A549 (cell line): ENCODE results near the gene AMMECR1.

ENCODE experiments used
- ATOH8 ChIP-seq: fragments of 250-450 bp; sonication (Bioruptor Pico); IDR thresholded peaks from 2 replicates; pipeline ENCODE4 v1.5.0; 2020; ENCODE audit warnings: low read depth, mild to moderate bottlenecking, moderate library complexity
- MAX ChIP-seq: IDR thresholded peaks from 2 replicates; pipeline ENCODE4 v1.6.1; 2012

- TF ChIP-seq MAX (no peak), ATOH8 (CRISPR knock-in tag) (no peak)
These were observed 158.7 kb downstream of the AMMECR1 start for GRCh38 chrX:110159235-110159634.
